Measurements from ENCODE around the gene CD300LD. TPM values are rescaled to one million over a fixed set of nuclear protein-coding genes. Genes with fewer than 3 reads are reported as not detected.

CD300LD gene
- total RNA-seq, 1 experiment from 2014 or later: not detected

GRCh38 chr17:74612046-74612445, 20.0 kb upstream of the CD300LD start:
- Histone ChIP-seq H3K27me3 (ENCODE audit: insufficient read depth, low read depth) (peaks cover 96% of the 10 kb centered on the region), H3K4me1 (replicated peaks; ENCODE audit: insufficient read depth) (no peaks in the 10 kb centered on the region), H3K79me2 (ENCODE audit: low read depth) (no peaks in the 10 kb centered on the region), H3F3A (ENCODE audit: insufficient read depth, low read depth) (no peaks in the 10 kb centered on the region), H2AFZ (no peak overlapping the region), H3K27ac (no peak overlapping the region), H3K4me2 (no peak overlapping the region), H4K20me1 (ENCODE audit: insufficient read depth) (no peaks in the 10 kb centered on the region), H3K4me3 (no peak overlapping the region), H3K9me2 (ENCODE audit: insufficient read depth) (no peaks in the 10 kb centered on the region), H3K9me3 (ENCODE audit: insufficient read depth, low read depth) (no peaks in the 10 kb centered on the region), H3K36me3 (ENCODE audit: low read depth) (no peaks in the 10 kb centered on the region)
- ChIA-PET POLR2A (ENCODE audit: unreplicated experiment) (no interaction called here), CTCF (no interaction called here)
- TF ChIP-seq EZH2 (IDR thresholded peaks at IDR 0.05; ENCODE audit: low read depth): no peak
- TF ChIP-seq CTCF (conservative IDR thresholded peaks at IDR 0.05): no peak
- intact Hi-C loops (cut with micrococcal nuclease; ENCODE audit: unreplicated experiment): no loop called here
- no TSS peak for BruUV-seq (replicated peaks)
- no peak for DNase-seq

- CTCF ChIA-PET: no interaction called here
- peaks cover 96% of the 10 kb centered on the region for H3K27me3 ChIP-seq (ENCODE audit: insufficient read depth, low read depth)
These were observed 18.0 kb upstream of the CD300LD start for GRCh38 chr17:74610108-74610507.

DNA sequence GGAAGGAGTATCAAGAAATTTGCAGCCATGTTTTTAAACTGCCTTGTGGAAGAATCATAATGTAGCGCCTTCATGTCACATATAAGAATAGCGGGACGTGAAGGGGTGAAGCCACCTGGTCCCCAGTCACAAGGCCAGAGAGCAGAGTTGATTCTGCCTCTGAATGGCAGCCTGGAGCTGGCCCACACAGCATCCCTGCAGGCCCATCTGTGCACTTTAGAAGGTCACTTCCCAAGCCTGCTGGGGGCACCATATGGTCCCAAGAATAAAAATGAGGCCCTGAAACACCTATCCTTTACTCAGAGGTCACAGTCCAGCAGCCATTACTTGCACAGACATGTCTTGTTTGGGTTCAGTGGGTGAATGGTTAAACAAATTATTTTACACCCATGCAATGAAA, 16.4 kb upstream of the CD300LD start:
- no peaks in the 10 kb centered on the region for H3K79me2 ChIP-seq (ENCODE audit: low read depth)
- no peaks in the 10 kb centered on the region for H3F3A ChIP-seq (ENCODE audit: insufficient read depth, low read depth)
- H4K20me1 ChIP-seq (ENCODE audit: insufficient read depth): no peaks in the 10 kb centered on the region
- H3K4me1 ChIP-seq (replicated peaks; ENCODE audit: insufficient read depth): no peaks in the 10 kb centered on the region
- H3K27me3 ChIP-seq (ENCODE audit: insufficient read depth, low read depth): peaks cover 96% of the 10 kb centered on the region
- no peak overlapping the region for H3K27ac ChIP-seq
- ChIA-PET CTCF (no interaction called here), POLR2A (ENCODE audit: unreplicated experiment) (no interaction called here)
- H3K9me2 ChIP-seq (ENCODE audit: insufficient read depth): no peaks in the 10 kb centered on the region
- no peak overlapping the region for H3K4me2 ChIP-seq
- no peaks in the 10 kb centered on the region for H3K9me3 ChIP-seq (ENCODE audit: insufficient read depth, low read depth)
- TF ChIP-seq EZH2 (IDR thresholded peaks at IDR 0.05; ENCODE audit: low read depth): no peak
- TF ChIP-seq CTCF (conservative IDR thresholded peaks at IDR 0.05): no peak
- H2AFZ ChIP-seq: no peak overlapping the region
- no peak overlapping the region for H3K4me3 ChIP-seq
- intact Hi-C loops (cut with micrococcal nuclease; ENCODE audit: unreplicated experiment): no loop called here
- H3K36me3 ChIP-seq (ENCODE audit: low read depth): no peaks in the 10 kb centered on the region
- no peak for DNase-seq
- no TSS peak for BruUV-seq (replicated peaks)

More at GRCh38 chr17:74610108-74610507, 18.0 kb upstream of the CD300LD start:
- H3K36me3 ChIP-seq (ENCODE audit: low read depth): no peaks in the 10 kb centered on the region
- H2AFZ ChIP-seq: no peak overlapping the region
- POLR2A ChIA-PET (ENCODE audit: unreplicated experiment): no interaction called here
- H3K9me2 ChIP-seq (ENCODE audit: insufficient read depth): no peaks in the 10 kb centered on the region
- H3K4me1 ChIP-seq (replicated peaks; ENCODE audit: insufficient read depth): no peaks in the 10 kb centered on the region
- BruUV-seq (replicated peaks): no TSS peak
- H3F3A ChIP-seq (ENCODE audit: insufficient read depth, low read depth): no peaks in the 10 kb centered on the region
- H3K27ac ChIP-seq: no peak overlapping the region
- no peak overlapping the region for H3K4me3 ChIP-seq
- no peaks in the 10 kb centered on the region for H3K79me2 ChIP-seq (ENCODE audit: low read depth)
- intact Hi-C loops (cut with micrococcal nuclease; ENCODE audit: unreplicated experiment): no loop called here
- TF ChIP-seq CTCF (conservative IDR thresholded peaks at IDR 0.05): no peak
- no peak for TF ChIP-seq EZH2 (IDR thresholded peaks at IDR 0.05; ENCODE audit: low read depth)
- no peak for DNase-seq
- H3K4me2 ChIP-seq: no peak overlapping the region
- H3K9me3 ChIP-seq (ENCODE audit: insufficient read depth, low read depth): no peaks in the 10 kb centered on the region
- no peaks in the 10 kb centered on the region for H4K20me1 ChIP-seq (ENCODE audit: insufficient read depth)
